Neural cell (in vitro differentiated cells): ENCODE data around the gene TNIP3. TPM values are rescaled to one million over a fixed set of nuclear protein-coding genes. Genes with fewer than 3 reads are reported as not detected.

Experiments used
- H2AFZ ChIP-seq: fragments of 200-600, 300-800 bp; sonication (generic), shearing (Covaris generic); 2 replicates; pipeline ENCODE4 v1.6.0; 2014; ENCODE audit warnings: low read depth, mild to moderate bottlenecking, antibody characterized with exemption, low read length, moderate library complexity
- H3F3A ChIP-seq: fragments of 200-600 bp; shearing (Covaris generic); 2 replicates; pipeline ENCODE4 v1.6.1; 2016; ENCODE audit warnings: mild to moderate bottlenecking, moderate library complexity, mixed read lengths, antibody characterized with exemption, low read length; ENCODE audit not compliant: insufficient read depth, poor library complexity, severe bottlenecking
- H3K27ac ChIP-seq: fragments of 200-600, 300-800 bp; sonication (generic), shearing (Covaris generic); 2 replicates; pipeline ENCODE4 v1.5.1; 2014; ENCODE audit warnings: mild to moderate bottlenecking, low read length, moderate library complexity
- H3K27me3 ChIP-seq: fragments of 300-800, 200-600 bp; sonication (generic), shearing (Covaris generic); 2 replicates; pipeline ENCODE4 v1.6.0; 2014; ENCODE audit warnings: mild to moderate bottlenecking, low read depth, low read length, moderate library complexity; ENCODE audit not compliant: insufficient read depth
- H3K36me3 ChIP-seq: fragments of 300-800, 200-600 bp; sonication (generic), shearing (Covaris generic); 2 replicates; pipeline ENCODE4 v1.5.1; 2014; ENCODE audit warnings: mild to moderate bottlenecking, antibody characterized with exemption, low read length, moderate library complexity; ENCODE audit not compliant: insufficient read depth
- H3K4me2 ChIP-seq: fragments of 300-800, 200-600 bp; sonication (generic), shearing (Covaris generic); 2 replicates; pipeline ENCODE4 v1.6.0; 2014; ENCODE audit warnings: mild to moderate bottlenecking, low read length
- H3K4me3 ChIP-seq: fragments of 300-800, 200-600 bp; sonication (generic), shearing (Covaris generic); 2 replicates; pipeline ENCODE4 v1.5.1; 2014; ENCODE audit warnings: mild to moderate bottlenecking, low read length, moderate library complexity
- H3K79me2 ChIP-seq: fragments of 200-600 bp; shearing (Covaris generic); replicated peaks from 2 replicates; pipeline ENCODE4 v1.6.0; 2014; ENCODE audit warnings: mild to moderate bottlenecking, low read length, moderate library complexity; ENCODE audit not compliant: insufficient read depth
- H3K9ac ChIP-seq: fragments of 300-800, 200-600 bp; sonication (generic), shearing (Covaris generic); 2 replicates; pipeline ENCODE4 v1.6.1; 2016; ENCODE audit warnings: mild to moderate bottlenecking, low read length, mixed read lengths
- H3K9me2 ChIP-seq: fragments of 200-600 bp; shearing (Covaris generic); 2 replicates; pipeline ENCODE4 v1.6.1; 2016; ENCODE audit warnings: mild to moderate bottlenecking, low read length, mixed read lengths; ENCODE audit not compliant: insufficient read depth
- H3K9me3 ChIP-seq: fragments of 200-600, 300-800 bp; sonication (generic), shearing (Covaris generic); 2 replicates; pipeline ENCODE4 v1.6.1; 2016; ENCODE audit warnings: mild to moderate bottlenecking, mixed run types, low read length, moderate library complexity, mixed read lengths
- H4K20me1 ChIP-seq: fragments of 200-600 bp; shearing (Covaris generic); 2 replicates; pipeline ENCODE4 v1.6.1; 2016; ENCODE audit warnings: mild to moderate bottlenecking, mixed run types; ENCODE audit not compliant: insufficient read depth
- CTCF ChIP-seq: fragments of 450-650 bp; IDR thresholded peaks from 2 replicates; pipeline ENCODE4 v1.5.1; 2014; ENCODE audit warnings: antibody characterized with exemption, mild to moderate bottlenecking, moderate library complexity; ENCODE audit not compliant: poor library complexity, severe bottlenecking
- EP300 ChIP-seq: fragments of 450-650 bp; conservative IDR thresholded peaks from 2 replicates; pipeline ENCODE4 v1.6.1; 2014; ENCODE audit warnings: antibody characterized with exemption, mild to moderate bottlenecking, moderate library complexity; ENCODE audit not compliant: poor library complexity, severe bottlenecking
- EZH2 ChIP-seq: fragments of 200-600, 300-800 bp; shearing (Covaris generic), sonication (generic); IDR thresholded peaks from 2 replicates; pipeline ENCODE4 v1.6.1; 2014; ENCODE audit warnings: antibody characterized with exemption, low read length, borderline replicate concordance, mild to moderate bottlenecking; ENCODE audit not compliant: insufficient read depth, poor library complexity, severe bottlenecking
- MXI1 ChIP-seq: fragments of 450-650 bp; conservative IDR thresholded peaks from 2 replicates; pipeline ENCODE4 v1.6.1; 2014; ENCODE audit warnings: antibody characterized with exemption, mild to moderate bottlenecking; ENCODE audit not compliant: poor library complexity, severe bottlenecking
- POLR2AphosphoS5 ChIP-seq: IDR thresholded peaks from 2 replicates; pipeline ENCODE4 v1.6.1; 2012
- RAD21 ChIP-seq: fragments of 450-650 bp; conservative IDR thresholded peaks from 2 replicates; pipeline ENCODE4 v1.6.1; 2014; ENCODE audit warnings: antibody characterized with exemption, mild to moderate bottlenecking, moderate library complexity
- SMC3 ChIP-seq: fragments of 450-650 bp; conservative IDR thresholded peaks from 2 replicates; pipeline ENCODE4 v1.6.1; 2014; ENCODE audit warnings: antibody characterized with exemption, mild to moderate bottlenecking, moderate library complexity; ENCODE audit not compliant: poor library complexity
- TAF1 ChIP-seq: IDR thresholded peaks from 2 replicates; pipeline ENCODE4 v1.6.1; 2012; ENCODE audit warnings: low read depth
- polyA plus RNA-seq: library from polyadenylated mRNA; depleted of rRNA; stranded (reverse); fragments of >200 nt; gene quantifications from 2 replicates; pipeline ENCODE4 v1.2.3, GENCODE V29; 2014
- TF ChIP-seq, protein P1 (sequence below): IDR thresholded peaks from 2 replicates; pipeline ENCODE4 v1.6.1; 2012; ENCODE audit warnings: borderline replicate concordance

Gene TNIP3
- polyA plus RNA-seq, 1 donor from 2014 or later: 0.09 TPM

GRCh38 chr4:121100093-121100775, 63.9 kb downstream of the TNIP3 start:
- Histone ChIP-seq H3K4me3 (no peak overlapping the region), H3K9me3 (no peaks in the 10 kb centered on the region), H3K27ac (no peak overlapping the region), H3K4me2 (no peak overlapping the region), H2AFZ (no peak overlapping the region), H4K20me1 (no peaks in the 10 kb centered on the region), H3K9ac (no peak overlapping the region), H3K36me3 (no peaks in the 10 kb centered on the region), H3K27me3 (no peaks in the 10 kb centered on the region), H3K9me2 (no peaks in the 10 kb centered on the region), H3K79me2 (no peaks in the 10 kb centered on the region), H3F3A (no peaks in the 10 kb centered on the region)
- TF ChIP-seq EZH2 (no peak), POLR2AphosphoS5 (no peak), TAF1 (no peak), EP300 (no peak), CTCF (no peak), MXI1 (no peak), RAD21 (no peak)
- TF ChIP-seq, protein P1, sequence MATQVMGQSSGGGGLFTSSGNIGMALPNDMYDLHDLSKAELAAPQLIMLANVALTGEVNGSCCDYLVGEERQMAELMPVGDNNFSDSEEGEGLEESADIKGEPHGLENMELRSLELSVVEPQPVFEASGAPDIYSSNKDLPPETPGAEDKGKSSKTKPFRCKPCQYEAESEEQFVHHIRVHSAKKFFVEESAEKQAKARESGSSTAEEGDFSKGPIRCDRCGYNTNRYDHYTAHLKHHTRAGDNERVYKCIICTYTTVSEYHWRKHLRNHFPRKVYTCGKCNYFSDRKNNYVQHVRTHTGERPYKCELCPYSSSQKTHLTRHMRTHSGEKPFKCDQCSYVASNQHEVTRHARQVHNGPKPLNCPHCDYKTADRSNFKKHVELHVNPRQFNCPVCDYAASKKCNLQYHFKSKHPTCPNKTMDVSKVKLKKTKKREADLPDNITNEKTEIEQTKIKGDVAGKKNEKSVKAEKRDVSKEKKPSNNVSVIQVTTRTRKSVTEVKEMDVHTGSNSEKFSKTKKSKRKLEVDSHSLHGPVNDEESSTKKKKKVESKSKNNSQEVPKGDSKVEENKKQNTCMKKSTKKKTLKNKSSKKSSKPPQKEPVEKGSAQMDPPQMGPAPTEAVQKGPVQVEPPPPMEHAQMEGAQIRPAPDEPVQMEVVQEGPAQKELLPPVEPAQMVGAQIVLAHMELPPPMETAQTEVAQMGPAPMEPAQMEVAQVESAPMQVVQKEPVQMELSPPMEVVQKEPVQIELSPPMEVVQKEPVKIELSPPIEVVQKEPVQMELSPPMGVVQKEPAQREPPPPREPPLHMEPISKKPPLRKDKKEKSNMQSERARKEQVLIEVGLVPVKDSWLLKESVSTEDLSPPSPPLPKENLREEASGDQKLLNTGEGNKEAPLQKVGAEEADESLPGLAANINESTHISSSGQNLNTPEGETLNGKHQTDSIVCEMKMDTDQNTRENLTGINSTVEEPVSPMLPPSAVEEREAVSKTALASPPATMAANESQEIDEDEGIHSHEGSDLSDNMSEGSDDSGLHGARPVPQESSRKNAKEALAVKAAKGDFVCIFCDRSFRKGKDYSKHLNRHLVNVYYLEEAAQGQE: no peak

GRCh38 chr4:121098266-121098665, 65.9 kb downstream of the TNIP3 start:
- H3K9ac ChIP-seq: no peak overlapping the region
- no peak overlapping the region for H3K4me2 ChIP-seq
- no peak overlapping the region for H3K27ac ChIP-seq
- no peaks in the 10 kb centered on the region for H3K9me2 ChIP-seq
- no peaks in the 10 kb centered on the region for H3K9me3 ChIP-seq
- no peak for TF ChIP-seq MXI1
- H2AFZ ChIP-seq: no peak overlapping the region
- no peaks in the 10 kb centered on the region for H4K20me1 ChIP-seq
- no peaks in the 10 kb centered on the region for H3K79me2 ChIP-seq
- H3K36me3 ChIP-seq: no peaks in the 10 kb centered on the region
- no peaks in the 10 kb centered on the region for H3F3A ChIP-seq
- no peaks in the 10 kb centered on the region for H3K27me3 ChIP-seq
- no peak overlapping the region for H3K4me3 ChIP-seq

DNA sequence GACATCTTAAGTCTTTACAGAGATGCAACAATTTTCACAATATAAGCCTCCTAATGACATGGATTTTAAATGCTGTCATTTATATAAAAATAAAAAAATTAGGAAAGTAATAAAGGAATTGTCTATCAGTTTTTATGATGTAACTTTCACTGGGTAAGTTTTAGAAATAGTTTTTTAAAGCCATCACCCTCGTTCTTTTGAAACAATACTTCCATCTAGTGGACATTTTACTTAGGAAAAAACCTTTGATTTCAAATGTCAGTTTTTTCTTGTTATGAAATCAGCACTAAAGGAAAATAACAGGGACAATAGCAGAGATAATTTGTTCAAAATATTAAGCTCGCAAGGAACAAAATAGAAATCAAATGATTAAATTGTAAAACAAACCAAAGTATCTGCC, 67.5 kb downstream of the TNIP3 start:
- no peak overlapping the region for H2AFZ ChIP-seq
- no peaks in the 10 kb centered on the region for H3K9me2 ChIP-seq
- no peak overlapping the region for H3K4me3 ChIP-seq
- H3K4me2 ChIP-seq: no peak overlapping the region
- no peaks in the 10 kb centered on the region for H4K20me1 ChIP-seq
- no peaks in the 10 kb centered on the region for H3F3A ChIP-seq
- H3K27me3 ChIP-seq: no peaks in the 10 kb centered on the region
- no peak overlapping the region for H3K27ac ChIP-seq
- TF ChIP-seq EP300 (no peak), SMC3 (peak; percentile 92), TAF1 (no peak), RAD21 (peak; percentile 88), CTCF (peak; percentile 78), MXI1 (no peak), EZH2 (no peak), POLR2AphosphoS5 (no peak)
- TF ChIP-seq, protein P1: no peak
- no peaks in the 10 kb centered on the region for H3K79me2 ChIP-seq
- no peaks in the 10 kb centered on the region for H3K36me3 ChIP-seq
- H3K9ac ChIP-seq: no peak overlapping the region
- H3K9me3 ChIP-seq: no peaks in the 10 kb centered on the region
